Type B pancreatic cell (in vitro differentiated cells): ENCODE measurements around the gene PDXP. TPM values are rescaled to one million over a fixed set of nuclear protein-coding genes. Genes with fewer than 3 reads are reported as not detected.

Source experiments
- DNase-seq: peaks from one replicate; pipeline ENCODE4 v3.0.0; 2021; ENCODE audit warnings: mixed read lengths; ENCODE audit not compliant: unreplicated experiment; ENCODE audit errors: extremely low spot score
- H3K27ac Mint-ChIP-seq: 2 replicates; pipeline ENCODE4 v1.8.0; 2021; ENCODE audit warnings: mild to moderate bottlenecking, mixed read lengths
- H3K27me3 Mint-ChIP-seq: 2 replicates; pipeline ENCODE4 v1.8.0; 2021; ENCODE audit warnings: mixed read lengths
- H3K36me3 Mint-ChIP-seq: 2 replicates; pipeline ENCODE4 v1.8.0; 2021; ENCODE audit warnings: mixed read lengths
- H3K4me1 Mint-ChIP-seq: one replicate; pipeline ENCODE4 v1.8.0; 2021; ENCODE audit warnings: mixed read lengths; ENCODE audit not compliant: unreplicated experiment
- H3K4me3 Mint-ChIP-seq: 2 replicates; pipeline ENCODE4 v1.8.0; 2021; ENCODE audit warnings: mild to moderate bottlenecking, mixed read lengths
- H3K9me3 Mint-ChIP-seq: 2 replicates; pipeline ENCODE4 v1.8.0; 2021; ENCODE audit warnings: mixed read lengths
- total RNA-seq: library from RNA; stranded (reverse); gene quantifications from 2 replicates; pipeline ENCODE4 v1.2.1, GENCODE V29; 2021; ENCODE audit warnings: low replicate concordance
- TF ChIP-seq, protein P1 (sequence below): fragments of 200-600 bp; sonication (generic); conservative IDR thresholded peaks from 2 replicates; pipeline ENCODE4 v1.5.0; 2021; ENCODE audit warnings: antibody characterized with exemption, mild to moderate bottlenecking

Gene PDXP
- total RNA-seq, 1 donor from 2014 or later: 30.2 TPM

DNA sequence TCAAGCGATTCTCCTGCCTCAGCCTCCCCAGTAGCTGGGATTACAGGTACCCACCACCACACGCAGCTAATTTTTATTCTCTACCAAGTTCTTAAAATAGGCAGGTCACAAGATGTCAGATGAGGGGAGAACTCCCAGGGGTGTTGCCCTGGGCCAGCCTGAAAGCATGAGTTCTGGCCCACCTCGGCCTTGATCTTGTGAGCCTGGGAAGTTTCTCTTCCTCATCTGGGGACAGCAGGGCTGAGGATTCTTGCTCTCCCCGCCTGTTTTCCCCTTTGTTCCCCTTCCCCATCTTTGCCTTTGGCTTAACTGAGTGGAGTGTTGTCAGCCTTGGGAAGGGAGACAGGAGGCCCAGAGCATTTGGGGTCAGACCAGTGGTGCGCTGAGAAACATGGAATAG lies 3.5 kb downstream of the PDXP start:
- peak overlapping the region; percentile 70 for H3K27ac Mint-ChIP-seq
- peaks cover 3% of the 10 kb centered on the region for H3K36me3 Mint-ChIP-seq
- peak overlapping the region; percentile 49 for H3K4me3 Mint-ChIP-seq
- TF ChIP-seq, protein P1, sequence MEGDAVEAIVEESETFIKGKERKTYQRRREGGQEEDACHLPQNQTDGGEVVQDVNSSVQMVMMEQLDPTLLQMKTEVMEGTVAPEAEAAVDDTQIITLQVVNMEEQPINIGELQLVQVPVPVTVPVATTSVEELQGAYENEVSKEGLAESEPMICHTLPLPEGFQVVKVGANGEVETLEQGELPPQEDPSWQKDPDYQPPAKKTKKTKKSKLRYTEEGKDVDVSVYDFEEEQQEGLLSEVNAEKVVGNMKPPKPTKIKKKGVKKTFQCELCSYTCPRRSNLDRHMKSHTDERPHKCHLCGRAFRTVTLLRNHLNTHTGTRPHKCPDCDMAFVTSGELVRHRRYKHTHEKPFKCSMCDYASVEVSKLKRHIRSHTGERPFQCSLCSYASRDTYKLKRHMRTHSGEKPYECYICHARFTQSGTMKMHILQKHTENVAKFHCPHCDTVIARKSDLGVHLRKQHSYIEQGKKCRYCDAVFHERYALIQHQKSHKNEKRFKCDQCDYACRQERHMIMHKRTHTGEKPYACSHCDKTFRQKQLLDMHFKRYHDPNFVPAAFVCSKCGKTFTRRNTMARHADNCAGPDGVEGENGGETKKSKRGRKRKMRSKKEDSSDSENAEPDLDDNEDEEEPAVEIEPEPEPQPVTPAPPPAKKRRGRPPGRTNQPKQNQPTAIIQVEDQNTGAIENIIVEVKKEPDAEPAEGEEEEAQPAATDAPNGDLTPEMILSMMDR: no peak
- peaks cover 35% of the 10 kb centered on the region for H3K4me1 Mint-ChIP-seq
- no peaks in the 10 kb centered on the region for H3K27me3 Mint-ChIP-seq
- H3K9me3 Mint-ChIP-seq: no peaks in the 10 kb centered on the region
- no peak for DNase-seq

DNA sequence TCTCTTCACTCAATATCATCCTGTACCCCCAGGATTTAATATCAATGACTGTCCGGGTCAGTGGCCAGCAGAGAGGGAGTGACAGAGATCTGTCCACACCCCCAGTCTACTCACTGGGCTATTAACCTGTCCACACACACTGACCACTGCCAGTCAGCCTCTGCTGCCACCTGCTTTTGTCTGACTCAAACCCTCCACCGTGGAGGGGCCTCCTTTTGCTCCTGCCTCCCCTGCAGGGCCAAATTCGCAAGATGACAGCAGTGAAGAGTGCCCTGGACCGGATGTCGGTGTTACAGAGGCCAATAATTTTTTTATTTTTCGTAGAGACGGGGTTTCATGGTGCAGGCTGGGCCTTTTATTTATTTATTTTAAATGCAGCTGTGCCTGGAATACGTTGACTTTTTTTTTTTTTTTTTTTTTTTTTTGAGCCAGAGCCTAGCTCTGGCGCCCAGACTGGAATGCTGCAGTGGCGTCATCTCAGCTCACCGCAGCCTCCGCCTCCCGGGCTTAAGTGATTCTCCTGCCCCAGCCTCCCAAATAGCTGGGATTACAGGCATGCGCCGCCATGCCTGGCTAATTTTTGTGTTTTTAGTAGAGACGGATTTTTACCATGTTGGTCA lies 5.1 kb downstream of the PDXP start:
- DNase-seq: no peak
- Mint-ChIP-seq H3K27me3 (no peaks in the 10 kb centered on the region), H3K9me3 (no peaks in the 10 kb centered on the region), H3K4me3 (no peak overlapping the region), H3K27ac (no peak overlapping the region), H3K4me1 (peaks cover 35% of the 10 kb centered on the region), H3K36me3 (peaks cover 3% of the 10 kb centered on the region)
- TF ChIP-seq, protein P1: no peak

DNA sequence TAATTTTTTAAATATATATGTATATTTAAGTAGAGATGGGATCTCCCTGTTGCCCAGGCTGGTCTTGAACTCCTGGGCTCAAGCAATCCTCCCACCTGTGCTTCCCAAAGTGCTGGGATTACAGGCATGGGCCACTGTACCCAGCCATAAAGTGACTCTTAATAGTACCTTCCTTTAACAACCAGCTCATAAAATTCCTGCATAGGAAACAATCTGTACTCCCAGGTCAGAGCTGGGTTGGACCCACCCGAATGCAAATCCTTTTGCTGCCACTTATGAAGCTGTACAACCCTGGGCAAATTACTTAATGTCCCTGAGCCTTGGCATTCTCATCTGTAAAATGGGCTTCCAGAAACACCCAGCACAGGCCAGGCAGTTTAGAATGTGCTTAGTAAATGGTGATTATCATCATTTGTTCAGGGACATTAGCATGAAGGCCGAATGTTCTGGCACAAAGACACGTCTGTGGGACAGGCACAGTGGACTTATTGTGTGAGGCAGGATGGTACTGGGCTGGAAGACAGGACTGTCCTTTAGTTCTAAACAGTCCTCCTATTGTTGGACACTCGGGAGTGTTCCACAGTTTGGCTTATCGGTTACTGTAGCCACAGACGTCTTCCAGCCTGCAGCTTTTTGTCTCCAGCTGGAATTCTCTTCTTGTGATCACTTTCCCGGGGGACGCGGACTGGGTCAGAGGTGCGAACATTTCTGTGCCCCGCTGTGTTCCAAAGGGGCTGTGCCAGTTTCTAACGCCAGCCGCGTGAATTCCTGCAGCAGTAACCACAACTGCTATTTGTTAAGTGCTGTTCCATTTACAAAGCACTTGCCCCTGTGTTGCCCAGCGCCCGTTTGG lies 6.0 kb downstream of the PDXP start:
- H3K4me1 Mint-ChIP-seq: peaks cover 33% of the 10 kb centered on the region
- TF ChIP-seq, protein P1: no peak
- no peaks in the 10 kb centered on the region for H3K9me3 Mint-ChIP-seq
- no peak overlapping the region for H3K27ac Mint-ChIP-seq
- DNase-seq: no peak
- H3K4me3 Mint-ChIP-seq: no peak overlapping the region
- no peaks in the 10 kb centered on the region for H3K27me3 Mint-ChIP-seq
- H3K36me3 Mint-ChIP-seq: peaks cover 4% of the 10 kb centered on the region

DNA sequence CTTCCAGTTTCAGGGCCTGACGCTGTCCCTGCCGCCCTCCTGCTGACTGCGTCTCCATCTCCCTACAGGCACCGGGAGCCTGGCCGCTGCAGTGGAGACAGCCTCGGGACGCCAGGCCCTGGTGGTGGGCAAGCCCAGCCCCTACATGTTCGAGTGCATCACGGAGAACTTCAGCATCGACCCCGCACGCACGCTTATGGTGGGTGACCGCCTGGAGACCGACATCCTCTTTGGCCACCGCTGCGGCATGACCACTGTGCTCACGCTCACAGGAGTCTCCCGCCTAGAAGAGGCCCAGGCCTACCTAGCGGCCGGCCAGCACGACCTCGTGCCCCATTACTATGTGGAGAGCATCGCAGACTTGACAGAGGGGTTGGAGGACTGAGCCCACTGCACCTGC lies 7.0 kb downstream of the PDXP start:
- no peak overlapping the region for H3K27ac Mint-ChIP-seq
- DNase-seq: no peak
- TF ChIP-seq, protein P1: no peak
- no peak overlapping the region for H3K4me3 Mint-ChIP-seq
- peaks cover 23% of the 10 kb centered on the region for H3K4me1 Mint-ChIP-seq
- H3K27me3 Mint-ChIP-seq: no peaks in the 10 kb centered on the region
- H3K9me3 Mint-ChIP-seq: no peaks in the 10 kb centered on the region
- H3K36me3 Mint-ChIP-seq: peaks cover 6% of the 10 kb centered on the region

DNA sequence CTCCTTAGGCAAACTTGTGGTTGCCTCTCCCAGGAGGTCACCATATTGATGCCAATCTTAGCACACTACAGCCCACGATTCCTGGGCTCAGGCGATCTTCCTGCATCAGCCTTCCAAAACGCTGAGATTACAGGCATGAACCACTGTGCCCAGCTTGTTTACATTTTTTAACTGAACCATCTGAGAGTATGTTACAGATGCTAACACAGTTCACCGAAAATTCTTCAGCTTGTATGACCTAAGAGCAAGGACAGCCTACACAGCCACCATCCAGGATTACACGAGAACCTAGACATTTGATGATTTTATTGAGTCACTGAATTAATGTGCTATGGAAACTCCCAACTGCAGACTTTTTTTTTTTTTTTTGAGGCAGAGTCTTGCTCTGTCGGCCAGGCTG lies 11.1 kb downstream of the PDXP start:
- H3K36me3 Mint-ChIP-seq: peaks cover 6% of the 10 kb centered on the region
- H3K4me3 Mint-ChIP-seq: no peak overlapping the region

More for the DNA sequence above, 11.1 kb downstream of the PDXP start:
- Mint-ChIP-seq H3K27ac (no peak overlapping the region), H3K4me1 (peaks cover 9% of the 10 kb centered on the region), H3K27me3 (no peaks in the 10 kb centered on the region), H3K9me3 (no peaks in the 10 kb centered on the region)
- no peak for DNase-seq
- TF ChIP-seq, protein P1: no peak
